Measurements from ENCODE around the gene RMC1.
A peak's percentile ranks its signal among the peaks of the same experiment; 100 is the strongest.
"Not testable (repeated sequence)": the region's sequence is repeated elsewhere in the genome, so short reads cannot be mapped to it uniquely, and the experiment has no call there.

RMC1 gene

DNA sequence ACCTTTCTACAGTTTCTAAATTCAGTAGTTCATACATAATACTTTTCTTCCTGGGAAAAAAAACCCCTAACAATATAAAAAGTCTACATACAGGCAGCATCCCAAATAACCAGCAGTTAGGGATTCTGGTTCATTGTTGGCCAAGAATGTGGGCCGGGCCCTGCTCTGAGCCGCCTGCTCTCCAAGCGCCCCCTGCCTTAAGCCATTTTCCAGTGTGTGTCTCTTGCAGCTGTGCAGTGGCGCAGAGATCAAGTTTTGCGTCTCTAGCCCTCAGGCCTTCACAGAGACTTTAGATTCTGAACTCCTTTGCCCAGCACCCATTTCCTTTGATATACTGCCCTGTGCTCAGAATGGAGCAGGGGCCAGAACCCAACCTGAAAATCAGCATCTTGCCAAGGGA, 32.9 kb downstream of the RMC1 start:
- no peak for DNase-seq

DNA sequence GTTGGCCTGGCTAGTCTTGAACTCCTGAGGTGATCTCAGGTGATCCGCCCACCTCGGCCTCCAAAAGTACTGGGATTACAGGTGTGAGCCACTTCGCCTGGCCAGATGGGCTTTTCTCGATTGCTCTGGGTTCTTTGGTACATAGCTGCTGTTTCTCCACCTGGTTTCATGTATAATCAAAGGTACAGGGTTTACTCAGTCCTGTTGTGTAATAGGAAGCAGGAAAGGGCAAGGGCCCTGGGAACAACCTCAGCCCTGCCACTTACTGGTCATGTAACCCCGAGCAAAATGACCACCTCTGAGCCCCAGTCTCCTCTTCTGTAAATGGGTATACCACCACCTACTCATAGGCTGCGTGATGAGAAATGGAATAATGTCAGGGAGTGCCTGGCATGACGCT, 34.0 kb downstream of the RMC1 start:
- DNase-seq = no peak

DNA sequence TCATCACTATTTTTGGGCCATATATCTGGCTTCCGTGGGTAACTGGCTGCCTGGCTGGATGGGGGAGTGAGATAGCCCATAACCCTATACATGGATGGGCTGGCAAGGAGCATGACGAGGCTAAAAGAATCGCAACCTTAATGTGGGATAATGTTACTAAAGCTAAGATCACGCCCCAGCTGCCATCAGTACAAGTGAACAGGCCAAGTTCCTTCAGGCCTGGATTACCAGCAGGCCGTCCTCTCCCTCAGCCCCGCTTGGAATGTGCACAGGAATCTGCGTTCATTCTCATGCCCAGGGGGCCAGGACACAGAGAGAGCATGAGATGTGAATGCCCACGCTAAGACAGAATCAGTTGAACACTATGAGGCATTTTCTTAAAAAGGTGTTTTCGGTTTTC, 34.7 kb downstream of the RMC1 start:
- DNase-seq = no peak

DNA sequence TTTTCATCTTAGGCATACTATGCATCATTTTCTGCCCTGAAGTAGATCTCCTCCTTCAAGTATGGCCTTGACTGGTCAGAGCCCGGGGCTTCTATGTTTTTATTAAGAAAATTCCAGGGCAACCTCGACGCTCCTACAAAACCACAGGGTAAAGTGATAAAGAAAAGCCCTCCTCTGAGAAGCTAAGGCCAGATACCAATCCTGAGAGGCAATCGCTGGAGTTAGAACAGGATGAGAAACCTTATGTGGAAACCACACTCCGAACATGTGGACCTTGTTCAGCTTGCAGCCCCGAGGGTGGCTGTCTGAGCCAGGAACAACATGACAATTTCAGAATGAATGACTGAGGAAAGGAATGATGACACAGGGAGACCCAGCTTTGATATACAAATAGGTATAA, 35.6 kb downstream of the RMC1 start:
- DNase-seq = no peak

DNA sequence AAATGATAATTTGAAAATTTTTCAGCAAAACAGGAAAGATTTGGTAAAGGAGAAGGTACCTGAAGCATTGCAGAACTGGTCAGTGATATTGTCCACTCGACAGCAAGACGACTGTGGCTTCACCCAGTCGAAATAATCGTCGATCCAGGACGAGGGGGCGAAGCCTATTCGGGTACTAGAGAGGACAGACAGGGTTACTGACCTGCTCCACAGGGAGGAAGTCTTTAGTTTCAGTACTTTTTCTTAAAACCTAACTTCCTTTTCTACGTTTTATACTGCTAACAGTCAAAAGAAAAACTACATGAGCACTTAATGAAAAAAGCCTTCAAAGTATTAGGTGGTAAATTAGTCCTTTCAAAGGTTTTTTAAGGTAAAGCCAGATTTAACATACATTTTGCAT, 36.0 kb downstream of the RMC1 start:
- no peak for DNase-seq

DNA sequence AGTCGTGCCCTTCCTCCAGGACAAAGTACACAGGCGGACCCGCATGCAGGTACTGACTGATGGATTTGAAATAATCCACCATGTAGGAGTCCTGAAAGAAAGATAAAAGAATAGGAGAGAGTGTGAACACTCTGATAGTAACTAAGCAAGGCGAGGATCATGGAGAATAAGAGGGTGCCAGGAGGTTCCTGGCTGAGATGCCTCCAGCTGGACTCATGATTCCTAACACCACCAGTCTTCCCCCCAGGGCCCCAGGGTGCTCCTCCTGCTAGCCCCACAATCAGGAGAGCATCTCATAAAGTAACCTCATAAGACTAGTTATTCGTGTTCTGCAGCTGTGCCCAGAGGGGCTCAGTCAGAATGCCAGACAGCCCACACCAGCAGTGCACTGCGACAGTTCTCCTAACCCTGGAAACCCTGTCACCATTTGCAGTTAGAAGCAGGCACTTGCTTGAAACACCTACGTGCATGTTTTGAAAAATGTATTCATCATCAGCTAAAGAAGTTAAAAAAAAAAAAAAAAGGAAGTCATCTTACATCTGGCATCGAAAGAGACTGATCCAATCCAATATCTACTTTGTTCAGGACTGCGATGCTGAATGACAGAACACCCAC, 36.7 kb downstream of the RMC1 start:
- no peak for DNase-seq

DNA sequence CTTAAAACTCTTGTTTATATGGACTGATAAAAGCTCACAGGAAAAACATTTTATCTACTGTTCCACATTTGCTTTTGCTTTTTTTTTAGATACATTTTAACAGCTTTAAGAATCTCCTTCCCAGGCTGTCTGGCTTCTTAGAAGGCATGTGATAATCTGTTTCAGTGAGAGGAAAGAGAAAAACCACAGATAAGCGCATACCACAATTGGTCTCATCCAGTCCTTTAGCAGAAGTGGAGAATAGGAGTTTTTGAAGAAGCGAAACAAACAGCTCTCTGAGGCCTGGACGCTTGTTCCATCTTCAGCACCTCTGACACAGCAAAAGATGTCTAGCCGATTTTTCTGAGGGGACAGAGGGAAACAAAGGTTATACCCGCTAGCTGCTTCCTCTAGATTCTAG, 37.6 kb downstream of the RMC1 start:
- DNase-seq = peak; percentile 41

DNA sequence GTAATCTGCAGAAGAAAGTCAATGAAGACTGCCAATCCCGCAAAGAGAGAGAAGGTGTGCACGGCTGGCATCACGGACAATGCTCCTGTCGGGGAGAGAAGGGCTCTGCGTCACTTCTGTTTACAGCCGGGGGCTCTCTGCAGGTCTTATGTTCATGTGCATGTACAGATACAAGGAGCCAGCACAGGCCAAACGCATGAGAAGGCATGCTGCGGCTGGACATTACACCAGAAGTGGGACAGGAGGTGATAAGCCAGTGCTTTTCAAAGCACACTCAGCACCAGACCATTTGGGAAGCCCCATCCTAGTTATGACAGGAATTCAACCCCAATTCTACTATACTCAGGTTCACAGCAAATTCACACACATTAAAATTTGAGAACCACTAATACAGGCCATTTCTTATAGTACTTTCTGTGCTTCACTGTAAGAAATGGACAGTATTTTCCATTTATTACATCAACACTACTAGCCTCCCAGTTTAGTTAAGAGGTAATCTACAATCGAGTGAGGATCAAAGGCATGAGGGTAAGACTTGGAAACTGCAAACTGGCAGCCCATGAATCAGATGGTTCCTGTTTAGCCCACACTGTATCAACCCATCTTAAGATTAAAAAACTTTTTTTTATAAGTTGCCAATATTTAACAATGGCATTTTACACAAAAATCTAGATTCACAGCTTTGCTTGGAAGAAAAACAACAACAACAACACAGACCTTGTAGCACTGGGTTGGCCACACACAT, 38.2 kb downstream of the RMC1 start:
- no peak for DNase-seq

DNA sequence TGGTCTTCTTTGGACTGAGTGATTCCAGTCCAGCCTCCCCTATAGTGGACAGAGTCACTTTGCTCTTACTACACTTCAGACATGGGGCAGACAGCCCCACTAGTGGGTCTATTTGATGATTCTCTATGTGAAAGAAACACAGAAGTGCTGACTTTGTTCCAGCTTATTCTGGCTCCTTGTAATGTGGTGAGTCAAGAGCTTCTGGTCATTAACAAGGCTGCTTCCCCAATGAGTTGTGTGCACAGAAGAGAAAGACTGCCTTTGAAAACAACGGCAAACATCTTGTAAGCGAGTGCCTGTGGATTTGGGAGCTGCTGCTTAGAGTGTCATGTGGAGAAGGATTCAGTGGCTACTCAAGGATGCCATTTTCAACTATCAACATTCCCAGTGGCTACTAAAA, 39.1 kb downstream of the RMC1 start:
- no peak for DNase-seq

DNA sequence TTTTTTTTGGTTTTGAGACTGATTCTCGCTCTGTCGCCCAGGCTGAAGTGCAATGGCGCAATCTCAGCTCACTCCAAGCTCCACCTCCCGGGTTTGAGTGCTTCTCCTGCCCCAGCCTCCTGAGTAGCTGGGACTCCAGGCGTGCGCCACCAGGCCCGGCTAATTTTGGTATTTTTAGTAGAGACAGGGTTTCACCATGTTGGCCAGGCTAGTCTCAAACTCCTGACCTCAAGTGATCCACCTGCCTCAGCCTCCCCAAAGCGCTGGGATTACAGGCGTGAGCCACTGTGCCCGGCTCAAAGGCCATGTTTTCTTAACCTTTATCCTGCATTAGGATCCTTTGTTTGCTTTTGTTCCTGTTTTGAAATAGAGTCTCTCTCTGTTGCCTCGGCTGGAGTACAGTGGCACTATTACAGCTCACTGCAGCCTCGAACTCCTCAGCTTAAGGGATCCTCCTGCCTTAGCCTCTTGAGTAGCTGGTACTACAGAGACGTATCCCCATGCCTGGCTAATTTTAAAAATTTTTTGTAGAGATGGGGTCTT, 42.0 kb downstream of the RMC1 start:
- DNase-seq = no peak

DNA sequence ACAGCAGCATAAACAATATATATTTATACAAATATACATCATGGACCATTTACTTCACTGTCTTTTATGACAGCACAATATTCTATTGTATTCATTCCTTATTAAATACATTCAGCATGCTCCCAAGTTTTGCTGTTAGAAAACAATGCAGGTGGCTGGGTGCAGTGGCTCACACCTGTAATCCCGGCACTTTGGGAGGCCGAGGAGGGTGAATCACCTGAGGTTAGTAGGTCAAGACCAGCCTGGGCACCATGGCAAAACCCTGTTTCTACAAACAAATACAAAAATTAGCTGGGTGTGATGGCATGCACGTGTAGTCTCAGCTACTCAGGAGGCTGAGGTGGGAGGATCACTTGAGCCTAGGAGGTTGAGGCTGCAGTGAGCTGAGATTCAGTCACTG, 44.0 kb downstream of the RMC1 start:
- DNase-seq = no peak

DNA sequence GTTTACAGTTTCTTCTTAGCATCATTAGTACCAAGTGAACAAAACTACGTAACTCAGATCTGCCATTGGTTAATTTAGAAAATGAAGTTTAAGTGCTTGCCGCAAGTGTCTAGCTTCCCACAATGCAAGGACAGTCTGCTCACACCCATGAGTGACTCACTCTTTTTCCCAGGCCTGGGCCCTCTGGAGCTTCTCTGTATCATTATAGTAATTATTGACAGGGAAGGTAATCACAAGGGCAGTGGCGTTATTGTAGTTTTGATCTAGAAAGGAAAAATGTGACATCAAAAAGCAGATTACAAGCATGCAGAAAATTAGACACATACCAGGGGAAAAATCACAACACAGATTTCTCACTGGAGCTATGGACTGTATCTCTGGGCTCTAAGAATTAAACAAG, 44.5 kb downstream of the RMC1 start:
- no peak for DNase-seq

DNA sequence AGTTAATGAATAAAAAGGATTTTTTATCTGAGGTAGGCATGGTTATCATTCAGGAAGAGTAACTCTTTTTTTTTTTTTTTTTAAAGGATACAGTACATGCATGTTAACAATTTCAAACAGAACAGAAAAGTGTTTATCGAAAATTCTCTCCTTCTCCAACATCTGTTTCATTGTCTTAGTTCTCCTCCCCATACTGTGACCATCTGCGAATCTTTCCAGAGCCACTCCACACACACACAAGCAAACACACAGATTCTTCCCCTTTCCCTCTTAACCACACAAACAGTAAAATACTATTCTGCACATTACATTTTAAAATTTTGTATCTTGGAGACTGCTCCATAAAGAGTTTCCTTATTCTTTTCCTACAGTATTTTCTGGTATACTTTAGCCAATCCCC, 45.0 kb downstream of the RMC1 start:
- DNase-seq = no peak

DNA sequence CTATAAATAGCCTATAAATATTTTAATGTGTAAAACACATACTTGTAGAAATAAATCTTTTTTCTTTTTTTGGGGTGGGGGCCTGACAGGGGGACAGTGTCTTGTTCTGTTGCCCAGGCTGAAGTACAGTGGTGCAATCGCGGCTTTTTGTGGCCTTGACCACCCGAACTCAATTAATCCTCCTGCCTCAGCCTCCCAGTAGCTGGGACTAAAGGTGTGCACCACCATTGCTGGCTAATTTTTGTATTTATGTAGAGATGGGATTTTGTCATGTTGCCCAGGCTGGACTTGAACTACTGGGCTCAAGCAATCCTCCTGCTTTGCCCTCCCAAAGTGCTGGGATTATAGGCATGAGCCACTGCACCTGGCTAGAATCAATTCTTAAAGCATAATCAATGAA, 45.4 kb downstream of the RMC1 start:
- DNase-seq = no peak

DNA sequence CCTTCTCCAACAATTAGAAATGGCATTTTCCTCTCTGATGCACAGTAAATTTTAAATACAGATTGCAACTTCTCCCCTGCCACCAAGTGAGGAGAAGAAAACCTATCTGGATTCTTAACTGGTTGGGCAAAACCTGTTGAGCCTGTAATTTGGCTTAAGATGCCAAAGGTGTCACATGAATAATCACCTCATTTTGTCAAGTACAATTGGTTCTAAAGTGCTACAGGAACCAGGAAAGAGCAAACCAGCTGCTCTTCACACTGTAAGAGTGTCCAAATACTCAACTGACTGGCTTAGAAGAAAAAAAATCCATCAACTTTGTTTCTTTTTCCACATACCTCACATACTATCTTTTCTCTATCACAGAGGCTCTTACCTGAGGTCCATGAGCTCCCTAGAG, 47.6 kb downstream of the RMC1 start:
- no peak for DNase-seq

DNA sequence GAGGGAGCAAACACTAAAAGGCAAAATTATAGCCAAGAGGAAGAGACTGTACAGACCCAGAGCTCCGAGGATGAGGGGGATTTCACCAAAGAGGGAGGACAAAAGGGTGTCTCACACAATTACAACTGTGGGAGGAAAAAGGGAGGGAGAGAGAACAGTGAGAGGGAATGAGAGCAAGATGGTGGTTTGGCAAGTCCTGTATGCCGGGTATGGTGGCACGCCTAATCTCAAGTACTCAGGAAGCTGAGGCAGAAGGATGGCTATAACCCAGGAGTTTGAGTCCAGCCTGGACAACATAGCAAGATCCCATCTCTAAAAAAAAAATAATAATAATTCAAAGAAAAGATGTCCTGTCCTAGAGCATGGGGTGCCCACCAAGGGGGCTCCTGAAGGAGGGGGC, 48.7 kb downstream of the RMC1 start:
- no peak for DNase-seq

DNA sequence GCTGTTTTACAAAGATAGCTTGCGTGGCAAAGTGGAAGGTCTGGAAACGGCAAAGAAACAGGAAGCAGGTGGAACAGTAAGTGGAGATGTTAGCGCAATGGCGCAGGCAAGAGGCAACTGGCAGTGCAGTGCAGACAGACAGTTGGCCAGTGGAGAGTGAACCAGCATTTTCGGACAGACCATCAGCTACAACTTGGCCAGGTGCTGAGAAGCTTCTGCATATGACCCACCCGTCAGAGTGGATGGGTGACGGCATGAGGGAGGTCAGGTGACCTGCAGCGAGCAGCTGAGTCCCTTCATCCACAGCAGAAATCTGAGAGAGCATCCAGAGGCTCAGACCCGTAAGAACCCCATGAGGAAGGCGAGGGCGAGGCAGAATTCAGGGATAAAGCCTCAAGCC, 49.2 kb downstream of the RMC1 start:
- no peak for DNase-seq

DNA sequence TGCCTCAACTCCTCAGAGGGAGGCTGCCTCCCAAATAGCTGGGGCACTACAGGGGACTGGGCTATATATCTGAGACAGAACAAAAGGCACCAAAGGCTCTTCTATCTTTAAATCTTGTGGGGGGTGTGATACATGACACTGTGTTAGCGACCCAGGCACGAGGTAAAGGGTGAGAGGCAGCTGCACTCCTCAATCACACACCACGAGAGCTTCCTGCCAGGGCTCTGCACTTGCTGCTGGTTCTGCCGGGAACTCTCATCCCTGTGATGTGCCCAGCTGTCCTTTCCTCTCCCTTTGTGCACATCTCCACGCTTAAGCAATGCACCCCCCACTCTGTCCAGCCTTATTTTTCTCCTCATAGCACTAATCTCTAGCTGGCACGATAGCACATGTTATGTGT, 50.6 kb downstream of the RMC1 start:
- DNase-seq = no peak

DNA sequence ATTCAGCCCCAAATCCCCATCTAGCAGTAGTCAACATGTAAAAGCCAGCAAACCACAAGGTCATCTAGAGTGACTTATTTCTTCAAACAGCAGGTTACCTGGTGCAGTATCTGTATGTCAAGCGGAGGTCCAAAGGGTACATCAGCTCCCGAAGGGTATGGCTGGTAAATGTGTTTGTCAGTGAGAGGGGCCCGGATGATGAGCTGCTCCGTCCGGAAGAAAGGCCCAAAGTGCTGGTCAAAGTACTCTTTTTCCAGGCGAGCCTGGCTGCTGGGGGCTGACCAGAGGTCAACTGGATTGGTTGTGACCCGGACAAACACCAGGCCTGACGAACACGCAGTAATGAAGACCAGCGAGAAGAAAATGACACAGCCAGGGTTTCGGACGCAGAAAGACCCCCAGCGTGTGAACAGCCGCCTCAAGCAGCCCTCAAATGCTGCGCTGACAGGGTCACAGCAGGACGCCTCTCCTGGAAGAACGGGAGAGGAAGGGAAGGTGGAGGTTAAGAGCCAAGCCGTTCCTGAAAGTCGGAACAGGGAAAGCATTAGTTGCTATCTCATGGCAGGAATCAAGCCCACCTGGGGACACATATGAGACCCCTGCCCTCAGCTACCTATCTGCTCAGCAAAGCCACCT, 53.0 kb downstream of the RMC1 start:
- no peak for DNase-seq

DNA sequence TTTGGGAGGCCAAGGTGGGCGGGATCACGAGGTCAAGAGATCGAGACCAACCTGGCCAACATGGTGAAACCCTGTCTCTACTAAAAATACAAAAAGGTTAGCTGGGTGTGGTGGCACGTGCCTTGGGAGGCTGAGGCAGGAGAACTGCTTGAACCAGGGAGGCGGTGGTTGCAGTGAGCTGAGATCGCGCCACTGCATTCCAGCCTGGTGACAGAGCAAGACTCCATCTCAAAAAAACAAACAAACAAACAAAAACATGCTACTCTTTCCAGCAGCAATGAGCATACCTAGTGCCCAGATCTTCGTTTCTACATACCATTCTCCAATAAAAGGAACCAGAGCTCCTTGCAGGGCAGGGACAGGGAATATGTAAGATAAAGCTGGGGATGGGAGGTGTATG, 54.2 kb downstream of the RMC1 start:
- DNase-seq = not testable (repeated sequence)

DNA sequence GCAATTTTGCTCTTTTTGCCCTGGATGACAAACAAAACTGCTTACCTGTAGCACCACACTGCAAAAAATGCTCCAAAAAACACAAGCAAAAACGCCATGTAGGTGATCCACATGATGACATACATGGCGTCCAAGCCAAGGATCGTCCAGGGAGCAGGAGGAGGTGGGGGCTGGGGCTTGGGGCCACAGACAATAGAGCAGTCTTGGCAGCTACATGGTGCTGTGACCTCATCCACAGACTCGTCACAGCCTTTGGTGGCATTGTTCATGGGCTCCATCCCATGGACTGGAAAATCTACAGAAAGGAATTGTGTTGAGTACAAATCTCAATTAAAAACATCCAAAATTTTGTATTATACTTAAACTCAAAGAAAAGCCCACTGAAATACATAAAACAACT, 56.9 kb downstream of the RMC1 start:
- DNase-seq = no peak

DNA sequence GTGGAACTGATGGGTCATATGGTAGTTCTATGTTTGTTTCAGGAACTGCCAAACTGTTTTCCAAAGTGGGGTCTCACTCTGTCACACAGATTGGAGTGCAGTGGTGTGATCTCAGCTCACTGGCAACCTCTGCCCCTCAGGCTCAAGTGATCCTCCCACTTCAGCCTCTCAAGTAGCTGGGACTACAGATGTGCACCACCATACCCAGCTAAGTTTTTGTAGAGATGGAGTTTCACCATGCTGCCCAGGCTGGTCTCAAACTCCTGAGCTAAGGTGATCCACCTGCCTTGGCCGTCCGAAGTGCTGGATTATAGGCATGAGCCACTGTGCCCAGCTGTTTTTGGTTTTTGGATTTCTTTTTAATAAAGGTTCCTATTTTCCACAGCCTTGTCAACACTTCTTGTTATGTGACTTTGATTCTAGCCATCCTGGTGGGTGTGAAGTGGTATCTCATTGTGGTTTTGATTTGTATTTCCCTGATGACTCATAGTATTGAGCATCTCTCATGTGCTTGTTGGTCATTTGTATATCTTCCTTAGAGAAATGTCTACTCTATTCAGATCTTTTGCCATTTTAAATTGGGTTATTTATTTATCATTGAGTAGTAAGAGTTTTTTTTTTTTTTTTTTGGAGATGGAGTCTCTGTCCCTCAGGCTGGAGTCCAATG, 60.2 kb downstream of the RMC1 start:
- no peak for DNase-seq

DNA sequence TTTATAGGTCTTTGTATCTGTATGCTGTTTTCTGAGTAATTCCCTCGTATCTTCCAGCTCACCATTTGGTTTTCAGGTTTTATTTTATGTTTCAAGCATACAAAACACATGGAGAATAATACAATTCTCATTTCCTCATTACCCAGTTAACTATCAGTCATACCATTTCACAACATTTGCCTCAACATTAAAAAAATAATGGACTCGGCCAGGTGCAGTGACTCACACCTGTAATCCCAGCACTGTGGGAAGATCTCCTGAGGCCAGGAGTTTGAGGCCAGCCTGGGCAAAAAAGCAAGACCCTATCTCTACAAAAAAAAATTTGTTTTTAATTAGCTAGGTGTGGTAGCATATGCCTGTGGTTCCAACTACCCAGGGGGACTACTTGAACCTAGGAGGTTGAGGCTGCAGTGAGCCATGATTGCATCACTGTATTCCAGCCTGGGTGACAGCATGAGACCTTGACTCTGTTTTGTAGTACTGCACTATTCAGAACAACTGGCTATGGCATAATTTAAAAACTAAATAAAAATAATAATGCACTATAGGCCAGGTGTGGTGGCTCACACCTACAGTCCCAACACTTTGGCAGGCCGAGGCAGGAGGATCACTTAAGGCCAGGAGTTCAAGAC, 62.7 kb downstream of the RMC1 start:
- DNase-seq = no peak
